GM08714 (cell line): Measurements from ENCODE around the gene SALL2.
A peak's percentile ranks its signal among the peaks of the same experiment; 100 is the strongest.

Experiments used
- H3K4me3 ChIP-seq: fragments of 200-500 bp; sonication (Bioruptor generic); 2 replicates; pipeline ENCODE4 v1.5.1; 2014; ENCODE audit warnings: mild to moderate bottlenecking, low read length, inconsistent platforms
- ZNF274 ChIP-seq: IDR thresholded peaks from 2 replicates; pipeline ENCODE4 v1.6.1; 2012; ENCODE audit warnings: mild to moderate bottlenecking, low read depth, low read length

The SALL2 gene

DNA sequence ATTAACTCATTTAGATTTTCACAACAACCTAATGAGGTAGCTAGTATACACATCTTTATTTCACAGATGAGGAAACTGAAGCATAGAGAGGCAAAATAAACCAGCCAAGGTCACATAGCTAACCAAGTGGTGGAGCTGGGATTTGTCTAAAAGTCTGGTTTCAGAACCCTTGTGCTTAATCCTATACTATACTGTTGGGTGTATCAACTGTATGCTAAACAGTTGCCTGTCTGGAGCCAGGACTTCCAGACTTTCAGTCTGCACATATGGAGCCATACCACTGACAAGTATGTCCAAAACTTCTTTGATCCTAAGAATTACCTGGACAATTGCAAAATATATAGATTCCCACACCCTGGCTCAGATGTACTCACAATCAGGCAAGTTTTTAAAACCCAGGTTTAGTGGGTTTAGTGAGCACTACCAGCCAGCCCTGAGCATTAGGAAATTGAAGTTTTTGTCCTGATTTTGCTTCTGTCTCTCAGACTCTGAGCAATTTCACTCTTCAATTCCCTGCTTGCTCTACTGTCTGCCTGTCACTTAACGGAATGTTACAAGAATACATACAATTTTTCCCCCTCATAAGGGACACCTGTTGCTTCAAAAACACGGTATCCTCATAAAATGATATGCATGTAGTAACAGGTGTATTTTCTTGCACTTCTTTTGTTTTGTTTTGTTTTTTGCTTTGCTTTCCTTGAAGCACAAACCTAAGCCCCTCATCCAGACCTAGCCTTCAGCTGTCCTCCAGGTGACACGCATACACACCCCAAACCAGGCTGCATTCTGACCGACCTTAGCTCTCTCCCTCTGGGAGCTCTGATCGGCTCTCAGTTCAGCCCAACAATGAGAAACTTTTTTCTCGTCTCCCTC lies 9.6 kb upstream of the SALL2 start:
- no peak for TF ChIP-seq ZNF274
- H3K4me3 ChIP-seq, result no peak overlapping the region

DNA sequence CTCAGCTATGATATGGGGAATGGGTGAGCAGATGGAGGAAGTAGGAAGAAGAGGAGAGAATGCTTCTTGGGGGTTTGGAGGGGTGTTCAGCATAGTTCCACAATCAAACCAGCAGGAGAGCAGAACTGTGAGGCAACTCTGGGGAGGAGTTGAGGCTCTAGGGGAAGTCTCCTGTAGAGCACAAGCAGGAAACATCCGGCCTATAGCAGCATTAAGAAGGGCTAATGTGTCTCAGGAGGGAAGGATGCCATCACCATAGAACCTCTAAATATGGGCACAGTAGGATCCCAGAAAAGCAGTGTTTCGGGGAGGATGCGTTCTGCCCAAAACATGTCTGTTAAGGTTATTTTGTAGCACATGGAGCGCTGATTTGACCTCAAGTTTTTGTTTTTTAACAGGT lies 8.4 kb upstream of the SALL2 start:
- no peak overlapping the region for H3K4me3 ChIP-seq
- no peak for TF ChIP-seq ZNF274

DNA sequence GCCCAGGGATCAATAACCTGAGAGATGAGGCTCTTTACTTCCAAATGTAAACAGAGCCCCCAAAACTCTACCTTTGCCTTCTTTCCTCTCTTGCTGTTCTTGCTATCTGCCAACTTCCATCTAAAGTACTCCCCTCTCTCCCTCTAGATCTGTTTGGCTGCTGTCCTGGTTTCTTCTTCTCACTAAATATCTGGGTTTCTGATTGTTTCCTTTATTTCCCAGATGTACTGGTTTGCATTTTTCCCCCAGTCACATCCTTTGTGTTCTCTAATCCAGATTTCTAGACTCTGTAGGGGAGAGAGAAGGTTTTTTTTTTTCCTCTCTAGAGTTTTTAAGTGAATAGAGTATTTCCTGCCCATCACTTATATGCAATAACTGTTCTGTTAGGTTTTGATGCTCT lies 7.1 kb upstream of the SALL2 start:
- no peak for TF ChIP-seq ZNF274
- no peak overlapping the region for H3K4me3 ChIP-seq

DNA sequence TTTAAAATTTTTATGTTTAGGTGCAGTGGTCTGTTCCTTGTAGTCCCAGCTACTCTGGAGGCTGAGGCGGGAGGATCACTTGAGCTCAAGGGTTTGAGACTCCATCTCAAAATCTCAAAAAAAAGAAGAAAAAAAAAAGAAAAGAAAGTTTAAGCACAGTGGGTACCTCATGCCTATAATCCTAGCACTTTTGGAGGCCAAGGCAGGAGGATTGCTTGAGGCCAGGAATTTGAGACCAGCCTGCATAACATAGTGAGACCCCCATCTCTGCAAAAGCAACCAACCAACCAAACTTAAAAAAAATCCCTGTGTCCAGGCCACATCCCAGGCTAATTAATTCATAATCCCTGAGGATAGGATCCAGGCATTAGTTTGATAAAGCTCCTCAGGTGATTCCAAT lies 3.4 kb upstream of the SALL2 start:
- no peak for TF ChIP-seq ZNF274
- H3K4me3 ChIP-seq, result no peak overlapping the region

DNA sequence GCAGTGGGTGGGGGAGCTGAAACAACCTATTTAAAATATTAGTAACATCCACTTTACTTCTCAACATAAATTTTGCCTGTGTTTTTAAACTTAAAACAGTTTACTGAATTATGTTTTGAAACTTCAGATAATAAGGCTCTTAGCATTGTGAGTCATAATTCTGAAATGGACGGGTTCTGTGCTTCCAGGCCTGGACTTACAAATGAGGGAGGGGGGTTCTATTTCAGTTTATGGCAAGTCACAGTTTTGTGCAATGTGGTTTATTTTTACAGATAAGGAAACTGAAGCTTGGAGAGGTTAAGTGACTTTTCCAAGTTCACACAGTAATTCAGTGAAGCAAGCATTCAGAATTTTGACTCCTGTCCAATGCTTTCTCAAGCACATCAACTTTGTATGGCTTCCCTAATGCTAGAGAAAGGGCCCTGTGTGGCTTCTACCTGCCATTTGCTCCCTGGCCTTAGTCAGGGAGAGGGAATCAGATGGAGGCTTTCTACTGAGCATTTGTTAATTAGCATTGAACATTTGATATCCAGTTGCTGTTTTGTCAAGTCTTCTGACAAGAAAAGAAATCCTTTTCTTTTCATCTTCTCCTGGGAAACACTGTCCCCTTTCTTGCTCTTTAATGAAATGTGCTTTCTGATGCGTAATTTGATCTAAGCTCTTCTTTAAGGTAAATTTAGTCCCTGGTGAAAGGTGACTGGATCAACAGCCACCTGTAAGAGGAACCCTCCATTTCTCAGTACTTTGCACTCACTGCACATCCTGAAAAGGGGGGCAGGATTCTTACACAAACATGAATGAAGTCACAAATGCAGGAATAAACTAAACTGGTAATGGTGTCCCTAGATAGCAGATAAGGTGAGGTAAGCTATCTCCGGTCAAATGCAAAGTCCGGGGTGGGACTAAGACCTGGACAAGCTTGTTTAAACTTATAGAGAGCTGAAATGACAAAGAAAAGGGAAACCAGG lies 2.5 kb upstream of the SALL2 start:
- TF ChIP-seq ZNF274, result no peak
- H3K4me3 ChIP-seq, result no peak overlapping the region

DNA sequence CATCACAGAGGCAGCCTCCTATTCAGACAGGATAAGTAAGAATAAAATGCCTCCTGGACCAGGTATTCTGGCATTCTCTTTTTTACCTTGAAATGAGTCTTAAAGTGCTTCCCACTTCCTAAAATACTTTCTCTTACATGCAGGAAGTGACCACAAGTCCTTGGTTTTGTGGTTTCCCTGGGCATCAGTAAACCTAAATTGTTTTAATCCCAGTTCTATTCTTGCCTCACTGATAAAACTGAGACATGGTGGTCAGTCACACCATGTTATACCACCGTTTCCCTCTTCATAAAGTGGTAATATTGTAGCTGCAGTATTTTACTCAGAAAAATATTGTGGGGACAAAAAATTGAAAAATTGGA lies 1.2 kb upstream of the SALL2 start:
- no peak for TF ChIP-seq ZNF274
- no peak overlapping the region for H3K4me3 ChIP-seq

DNA sequence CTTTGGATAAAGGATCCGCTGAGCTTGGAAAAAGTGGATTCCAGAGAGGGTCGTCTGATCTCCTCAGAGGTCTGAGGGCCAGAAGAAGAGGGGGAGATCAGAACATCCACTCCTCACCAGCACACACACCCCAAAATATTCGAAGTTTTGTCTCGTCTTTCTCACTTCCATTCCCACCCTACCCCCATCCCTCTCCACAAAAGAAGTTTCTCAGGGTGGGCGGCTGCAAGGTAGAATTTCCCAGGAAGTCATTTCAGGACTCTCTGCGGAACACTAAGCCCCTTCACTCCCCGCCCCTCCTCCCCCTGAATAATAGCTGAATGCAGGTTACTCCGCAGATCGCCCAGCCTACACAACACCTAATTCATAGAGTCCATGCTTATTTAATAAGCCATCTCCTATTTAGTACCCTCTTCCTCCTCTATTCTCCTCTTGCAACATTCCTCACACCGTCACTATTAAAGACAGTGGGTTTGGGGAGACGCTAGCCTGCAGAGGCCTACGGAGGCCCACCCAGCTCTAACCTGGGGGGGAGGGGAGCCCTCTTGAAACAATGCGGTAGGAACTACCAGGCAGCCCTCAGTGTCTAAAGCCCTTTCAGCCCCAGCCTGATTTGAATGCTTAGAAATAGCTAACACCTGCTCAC lies 649 bp upstream of the SALL2 start:
- no peak for TF ChIP-seq ZNF274
- H3K4me3 ChIP-seq, result peak overlapping the region; percentile 53

DNA sequence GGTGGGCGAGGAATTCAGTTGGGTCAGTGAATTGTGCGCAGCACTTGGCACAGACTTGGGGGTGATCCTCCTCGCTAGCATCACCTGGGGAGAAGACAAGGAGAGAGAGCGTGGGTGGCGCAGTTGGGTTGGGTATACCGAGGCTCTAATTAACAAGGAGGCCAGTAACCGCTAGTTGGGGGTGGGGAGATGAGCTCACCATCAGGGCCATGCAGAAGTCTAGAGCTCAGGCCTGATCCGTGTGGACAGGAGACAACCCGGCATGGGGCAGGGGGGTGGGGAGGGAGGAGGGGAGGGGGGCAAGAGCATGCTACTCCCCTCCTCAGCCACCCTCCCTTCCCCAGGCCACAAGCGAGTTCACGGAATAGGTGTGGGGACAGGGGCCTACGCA lies 580 bp downstream of the SALL2 start:
- peak overlapping the region; percentile 53 for H3K4me3 ChIP-seq
- TF ChIP-seq ZNF274, result no peak

DNA sequence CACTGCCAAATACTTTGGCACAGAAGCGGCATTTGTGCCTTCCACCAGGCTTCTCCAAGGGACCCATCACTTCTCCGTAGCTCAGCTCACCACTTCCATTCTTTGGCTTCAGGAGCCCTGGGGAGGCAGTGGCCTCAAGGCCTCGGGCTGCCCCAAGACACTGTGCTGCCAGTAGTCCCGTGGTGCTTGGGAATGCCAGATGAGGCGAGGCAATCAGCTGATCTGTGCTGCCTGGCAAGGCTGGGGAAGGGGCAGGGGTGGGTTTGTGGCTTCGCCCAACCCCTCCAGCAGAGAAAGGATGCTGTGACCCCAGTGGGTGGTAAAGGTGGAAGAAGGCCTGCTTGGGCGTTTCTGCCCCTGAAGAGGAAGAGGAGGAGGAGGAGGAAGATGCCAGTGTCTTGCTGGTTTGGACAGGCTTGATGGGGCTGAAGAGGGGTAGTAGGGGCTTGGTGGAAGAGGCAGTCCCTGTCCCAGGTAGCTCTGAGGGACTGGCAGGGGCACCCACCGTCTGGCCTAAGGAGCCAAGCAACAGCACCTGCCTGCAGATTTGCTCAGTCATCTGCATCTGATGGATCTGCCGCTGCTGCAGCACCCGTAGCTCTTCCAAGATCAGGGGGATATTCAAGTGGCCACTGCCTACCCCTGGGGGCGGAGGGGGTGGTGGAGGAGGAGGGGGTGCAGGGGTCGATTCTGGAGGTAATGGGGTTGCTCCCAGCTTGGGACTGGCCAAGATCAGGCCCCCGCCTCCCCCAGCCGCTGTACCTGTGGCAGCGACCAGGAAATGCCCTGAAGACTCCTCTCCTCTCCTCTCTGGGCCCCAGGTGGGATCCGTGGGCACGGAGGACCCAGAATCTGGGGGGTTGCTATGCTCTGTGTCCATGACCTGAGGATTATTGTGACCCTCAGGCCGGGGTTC lies 1.3 kb downstream of the SALL2 start:
- no peak overlapping the region for H3K4me3 ChIP-seq
- TF ChIP-seq ZNF274, result no peak

DNA sequence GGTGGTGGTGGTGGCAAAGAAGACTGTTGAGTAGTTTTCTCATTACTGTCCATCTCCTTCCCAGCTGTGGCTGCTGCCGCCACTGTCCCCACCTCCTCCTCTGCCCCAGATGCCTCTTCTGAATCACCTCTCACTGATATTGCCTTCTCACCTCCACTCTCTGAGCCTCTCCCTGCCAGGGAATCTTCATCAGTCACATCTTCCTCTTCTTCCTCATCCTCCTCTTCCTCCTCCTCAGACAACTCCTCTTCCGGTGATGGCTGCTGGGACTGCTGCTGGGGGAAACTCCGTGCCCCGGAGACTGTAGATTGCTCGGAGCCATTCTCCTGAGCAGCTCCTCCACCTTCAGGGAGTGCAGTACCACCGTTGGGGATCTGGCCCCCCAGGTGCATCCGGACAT lies 2.9 kb downstream of the SALL2 start:
- TF ChIP-seq ZNF274, result no peak

DNA sequence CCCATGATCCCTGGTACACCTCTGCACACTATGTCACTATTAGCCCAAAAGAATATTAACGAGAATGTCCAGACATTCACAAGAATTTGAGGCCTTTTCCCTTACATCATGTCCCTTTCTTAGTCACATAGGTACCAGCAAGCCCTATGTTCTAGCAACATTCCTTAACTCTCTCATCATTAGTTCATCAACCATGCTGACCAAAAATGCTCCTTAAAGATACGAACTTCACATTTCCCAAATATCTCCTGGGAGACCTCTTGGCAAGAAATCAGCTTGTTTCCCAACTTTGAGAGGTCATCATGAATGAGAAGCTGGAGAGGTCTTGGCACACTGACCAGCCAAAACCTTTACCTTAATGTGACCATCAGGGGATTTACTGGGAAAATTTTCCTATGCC lies 4.6 kb downstream of the SALL2 start:
- TF ChIP-seq ZNF274, result no peak

More for the DNA sequence above, 2.9 kb downstream of the SALL2 start:
- H3K4me3 ChIP-seq, result no peak overlapping the region

DNA sequence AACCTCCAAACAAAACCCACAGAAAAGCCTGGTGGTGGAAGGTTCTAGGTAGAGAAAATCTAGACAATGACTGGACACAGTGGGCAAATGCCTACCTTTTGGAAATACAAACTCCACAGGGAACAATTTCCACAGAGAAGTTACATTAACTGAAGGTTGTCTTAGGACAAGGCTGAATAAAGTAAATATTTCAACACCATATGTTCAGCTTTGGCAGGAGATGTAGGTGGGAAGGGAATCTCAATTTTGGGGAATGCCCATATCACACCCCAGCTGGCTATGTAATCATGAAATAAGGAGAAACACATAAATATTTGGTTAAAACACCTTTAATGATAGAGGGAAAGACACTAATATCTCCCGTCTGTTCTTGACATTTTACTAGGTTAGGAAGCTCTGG lies 5.4 kb downstream of the SALL2 start:
- H3K4me3 ChIP-seq, result no peak overlapping the region
- no peak for TF ChIP-seq ZNF274

More for the DNA sequence above, 4.6 kb downstream of the SALL2 start:
- no peak overlapping the region for H3K4me3 ChIP-seq

DNA sequence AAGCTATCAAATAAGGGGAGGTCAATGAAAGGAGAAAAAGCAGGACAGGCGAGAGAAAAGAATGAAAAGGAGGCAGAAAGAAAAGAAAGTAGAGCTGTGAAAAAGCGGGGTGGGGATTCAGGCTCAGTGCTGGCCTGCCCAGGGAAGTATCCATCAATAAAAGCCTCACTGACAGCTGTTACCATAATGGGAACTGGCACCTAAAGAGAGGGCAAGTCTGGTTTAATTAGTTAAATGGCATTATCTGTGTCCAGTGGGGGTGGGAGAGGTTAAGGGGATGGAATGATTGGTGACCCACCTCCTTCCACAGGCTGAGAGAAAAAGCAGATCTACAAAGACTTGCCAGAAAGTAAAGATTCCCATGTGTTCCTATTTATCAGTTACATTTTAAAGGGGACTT lies 7.4 kb downstream of the SALL2 start:
- no peak overlapping the region for H3K4me3 ChIP-seq
- TF ChIP-seq ZNF274, result no peak
